HCT116 (cell line): Measurements from ENCODE around the gene PCDHA5. TPM values are rescaled to one million over a fixed set of nuclear protein-coding genes. Genes with fewer than 3 reads are reported as not detected.

Experiments used
- ATAC-seq: fragments of 200-7000 bp; cut with Tn5 transposase; 2 replicates; pipeline ENCODE4 v1.9.1; 2020; ENCODE audit warnings: mild to moderate bottlenecking, moderate library complexity
- BruUV-seq: library from RNA; stranded (reverse); fragments of 400-500 nt; replicated peaks from 2 replicates; lab custom pipeline; 2021; lab: Mats Ljungman, UMichigan
- CTCF ChIA-PET: fragments of 300-600 bp; sonication (Branson Sonifier 250); formaldehyde crosslinking; loops from one replicate; lab custom pipeline; 2021; ENCODE audit warnings: antibody characterized with exemption; lab: Charles Lee
- POLR2A ChIA-PET: fragments of 300-600, 350-600 bp; sonication (Branson Sonifier 250); formaldehyde crosslinking; loops from one replicate; lab custom pipeline; 2021; ENCODE audit warnings: antibody characterized with exemption; lab: Charles Lee
- RAD21 ChIA-PET, 2 experiments: fragments of 300-600 bp; sonication (Branson Sonifier 250); formaldehyde crosslinking; loops; one replicate each; lab custom pipeline; 2023; ENCODE audit warnings: low total read pairs in 2 of 2; ENCODE audit not compliant: uncharacterized antibody in 2 of 2, unreplicated experiment in 2 of 2, low non-redundant PET in 1 of 2; lab: Charles Lee
- DNase-seq: peaks from one replicate; pipeline ENCODE4 v3.0.0-alpha.2; 2010; ENCODE audit warnings: low read depth, low spot score
- H2AFZ ChIP-seq: fragments of 200-600 bp; shearing (Covaris generic), sonication (generic); 2 replicates; pipeline ENCODE4 v1.6.1; 2017; ENCODE audit warnings: low read depth, mixed run types, mixed read lengths, antibody characterized with exemption, low read length; ENCODE audit not compliant: poor library complexity, severe bottlenecking
- H3K27ac ChIP-seq: 2 replicates; pipeline ENCODE4 v1.5.1; 2012; ENCODE audit warnings: low read depth, low read length
- H3K27me3 ChIP-seq: fragments of 200-600 bp; sonication (generic); 2 replicates; pipeline ENCODE4 v1.6.1; 2016; ENCODE audit warnings: mixed run types, low read length, mixed read lengths; ENCODE audit not compliant: insufficient read depth
- H3K36me3 ChIP-seq, 2 experiments: fragments of 200-500 bp in 1 of 2; fragments of 200-600 bp in 1 of 2; sonication (Bioruptor generic) in 1 of 2; sonication (generic) in 1 of 2; 2 replicates each; pipeline versions ENCODE4 v1.5.1 to v1.6.1; 2014 to 2016; ENCODE audit warnings: low read length in 2 of 2, inconsistent platforms in 1 of 2, mixed read lengths in 1 of 2, mixed run types in 1 of 2; ENCODE audit not compliant: insufficient read depth in 2 of 2, control insufficient read depth in 1 of 2
- H3K4me1 ChIP-seq, 2 experiments: fragments of 200-600 bp in 1 of 2; sonication (generic) in 1 of 2; 2 replicates each; pipeline versions ENCODE4 v1.5.1 to v1.6.1; 2012 to 2017; ENCODE audit warnings: low read length in 2 of 2, inconsistent platforms in 1 of 2, mild to moderate bottlenecking in 1 of 2, mixed read lengths in 1 of 2, mixed run types in 1 of 2, moderate library complexity in 1 of 2; ENCODE audit not compliant: insufficient read depth in 2 of 2, control insufficient read depth in 1 of 2
- H3K4me2 ChIP-seq: fragments of 200-600 bp; sonication (generic); 2 replicates; pipeline ENCODE4 v1.6.1; 2017; ENCODE audit warnings: mixed run types, low read length, mixed read lengths
- H3K4me3 ChIP-seq, 2 experiments: fragments of 200-600 bp in 1 of 2; sonication (generic) in 1 of 2; replicated peaks in 1 of 2; 2 replicates each; pipeline ENCODE4 v1.5.1; 2011 to 2016; ENCODE audit warnings: low read length in 2 of 2, control low read depth in 1 of 2, low read depth in 1 of 2, mild to moderate bottlenecking in 1 of 2, mixed read lengths in 1 of 2, mixed run types in 1 of 2
- H3K79me2 ChIP-seq: fragments of 200-600 bp; sonication (generic); 2 replicates; pipeline ENCODE4 v1.6.1; 2017; ENCODE audit warnings: mild to moderate bottlenecking, mixed run types, low read length, moderate library complexity, mixed read lengths; ENCODE audit not compliant: insufficient read depth
- H3K9ac ChIP-seq: fragments of 200-600 bp; sonication (generic); 2 replicates; pipeline ENCODE4 v1.6.1; 2016; ENCODE audit warnings: low read length, mixed read lengths
- H3K9me2 ChIP-seq: fragments of 200-600 bp; sonication (generic), shearing (Covaris generic); 2 replicates; pipeline ENCODE4 v1.6.1; 2017; ENCODE audit warnings: mixed run types, mild to moderate bottlenecking, moderate library complexity; ENCODE audit not compliant: insufficient read depth
- H3K9me3 ChIP-seq, 2 experiments: fragments of 200-500 bp in 1 of 2; fragments of 200-600 bp in 1 of 2; sonication (Bioruptor generic) in 1 of 2; sonication (generic) in 1 of 2; 2 replicates each; pipeline ENCODE4 v1.6.1; 2014 to 2017; ENCODE audit warnings: low read length in 2 of 2, mixed read lengths in 2 of 2, inconsistent platforms in 1 of 2, low read depth in 1 of 2, mild to moderate bottlenecking in 1 of 2, mixed run types in 1 of 2, moderate library complexity in 1 of 2; ENCODE audit not compliant: control insufficient read depth in 1 of 2, insufficient read depth in 1 of 2
- H4K20me1 ChIP-seq: fragments of 200-600 bp; sonication (generic), shearing (Covaris generic); 2 replicates; pipeline ENCODE4 v1.6.1; 2017; ENCODE audit warnings: mixed run types, mild to moderate bottlenecking, moderate library complexity; ENCODE audit not compliant: insufficient read depth
- EGR1 ChIP-seq: IDR thresholded peaks from 2 replicates; pipeline ENCODE4 v1.6.1; 2012; ENCODE audit warnings: low read depth
- JUND ChIP-seq: IDR thresholded peaks from 2 replicates; pipeline ENCODE4 v1.6.1; 2012
- YY1 ChIP-seq: IDR thresholded peaks from 2 replicates; pipeline ENCODE4 v1.6.1; 2011; ENCODE audit warnings: low read length, low read depth, moderate library complexity, mild to moderate bottlenecking; ENCODE audit not compliant: insufficient replicate concordance; ENCODE audit errors: extremely low read depth
- ZFX ChIP-seq: fragments of 450-650 bp; IDR thresholded peaks from 2 replicates; pipeline ENCODE4 v1.6.1; 2017
- intact Hi-C: fragments of 100-400 bp; cut with micrococcal nuclease; formaldehyde crosslinking; loops from 2 replicates; pipeline ENCODE4 v1.10.0; 2022
- total RNA-seq: library from RNA; stranded (reverse); gene quantifications from one replicate; pipeline ENCODE4 v1.2.1, GENCODE V29; 2021; ENCODE audit not compliant: unreplicated experiment
- TF ChIP-seq, protein P1 (sequence below): IDR thresholded peaks from 2 replicates; pipeline ENCODE4 v1.6.1; 2012; ENCODE audit warnings: low read depth

Gene PCDHA5
- total RNA-seq, 1 experiment from 2014 or later, result not detected

GRCh38 chr5:140857177-140857986, 36.0 kb downstream of the PCDHA5 start:
- Histone ChIP-seq H3K9me3 (no peaks in the 10 kb centered on the region; a peak in 1 of 4 replicates), H3K27me3 (no peaks in the 10 kb centered on the region), H3K4me1 (no peaks in the 10 kb centered on the region), H3K4me3 (no peak overlapping the region), H3K36me3 (no peaks in the 10 kb centered on the region), H4K20me1 (no peaks in the 10 kb centered on the region), H3K9me2 (no peaks in the 10 kb centered on the region), H3K4me2 (no peak overlapping the region), H2AFZ (no peak overlapping the region), H3K9ac (no peak overlapping the region), H3K27ac (no peak overlapping the region), H3K79me2 (no peaks in the 10 kb centered on the region)
- ChIA-PET POLR2A (no interaction called here), RAD21 (no interaction called here), CTCF (no interaction called here)
- intact Hi-C loops, result loop anchor here (10.0 kb wide), 1 partner anchor 707 kb away; no protein-coding TSS in a partner anchor
- DNase-seq, result no peak
- no peak for ATAC-seq
- TF ChIP-seq ZFX (no peak), YY1 (no peak), EGR1 (no peak)
- BruUV-seq, result no TSS peak

GRCh38 chr5:140857987-140858240, 36.5 kb downstream of the PCDHA5 start:
- intact Hi-C loops, result loop anchor here (10.0 kb wide), 1 partner anchor 707 kb away; no protein-coding TSS in a partner anchor
- no peaks in the 10 kb centered on the region for H3K79me2 ChIP-seq
- ChIA-PET POLR2A (no interaction called here), CTCF (no interaction called here), RAD21 (no interaction called here)
- H3K4me3 ChIP-seq, result no peak overlapping the region
- TF ChIP-seq JUND, result no peak
- TF ChIP-seq, protein P1, sequence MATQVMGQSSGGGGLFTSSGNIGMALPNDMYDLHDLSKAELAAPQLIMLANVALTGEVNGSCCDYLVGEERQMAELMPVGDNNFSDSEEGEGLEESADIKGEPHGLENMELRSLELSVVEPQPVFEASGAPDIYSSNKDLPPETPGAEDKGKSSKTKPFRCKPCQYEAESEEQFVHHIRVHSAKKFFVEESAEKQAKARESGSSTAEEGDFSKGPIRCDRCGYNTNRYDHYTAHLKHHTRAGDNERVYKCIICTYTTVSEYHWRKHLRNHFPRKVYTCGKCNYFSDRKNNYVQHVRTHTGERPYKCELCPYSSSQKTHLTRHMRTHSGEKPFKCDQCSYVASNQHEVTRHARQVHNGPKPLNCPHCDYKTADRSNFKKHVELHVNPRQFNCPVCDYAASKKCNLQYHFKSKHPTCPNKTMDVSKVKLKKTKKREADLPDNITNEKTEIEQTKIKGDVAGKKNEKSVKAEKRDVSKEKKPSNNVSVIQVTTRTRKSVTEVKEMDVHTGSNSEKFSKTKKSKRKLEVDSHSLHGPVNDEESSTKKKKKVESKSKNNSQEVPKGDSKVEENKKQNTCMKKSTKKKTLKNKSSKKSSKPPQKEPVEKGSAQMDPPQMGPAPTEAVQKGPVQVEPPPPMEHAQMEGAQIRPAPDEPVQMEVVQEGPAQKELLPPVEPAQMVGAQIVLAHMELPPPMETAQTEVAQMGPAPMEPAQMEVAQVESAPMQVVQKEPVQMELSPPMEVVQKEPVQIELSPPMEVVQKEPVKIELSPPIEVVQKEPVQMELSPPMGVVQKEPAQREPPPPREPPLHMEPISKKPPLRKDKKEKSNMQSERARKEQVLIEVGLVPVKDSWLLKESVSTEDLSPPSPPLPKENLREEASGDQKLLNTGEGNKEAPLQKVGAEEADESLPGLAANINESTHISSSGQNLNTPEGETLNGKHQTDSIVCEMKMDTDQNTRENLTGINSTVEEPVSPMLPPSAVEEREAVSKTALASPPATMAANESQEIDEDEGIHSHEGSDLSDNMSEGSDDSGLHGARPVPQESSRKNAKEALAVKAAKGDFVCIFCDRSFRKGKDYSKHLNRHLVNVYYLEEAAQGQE, result no peak
- BruUV-seq, result no TSS peak
- no peak for ATAC-seq
- H3K27me3 ChIP-seq, result no peaks in the 10 kb centered on the region
- H3K27ac ChIP-seq, result no peak overlapping the region
- H3K9me3 ChIP-seq, result no peaks in the 10 kb centered on the region; a peak in 1 of 4 replicates
- no peak overlapping the region for H2AFZ ChIP-seq
- DNase-seq, result no peak
- no peaks in the 10 kb centered on the region for H3K9me2 ChIP-seq
- no peak overlapping the region for H3K9ac ChIP-seq
- H3K4me2 ChIP-seq, result no peak overlapping the region
- H3K4me1 ChIP-seq, result no peaks in the 10 kb centered on the region
- no peaks in the 10 kb centered on the region for H3K36me3 ChIP-seq
- no peaks in the 10 kb centered on the region for H4K20me1 ChIP-seq
